GM18519 (cell line): ENCODE measurements around the gene SEC61A2.
"Not testable (repeated sequence)": the region's sequence is repeated elsewhere in the genome, so short reads cannot be mapped to it uniquely, and the experiment has no call there.

Source experiments
- ATAC-seq: cut with Tn5 transposase; IDR thresholded peaks from one replicate; pipeline ENCODE4 v1.9.1; 2021; ENCODE audit warnings: mild to moderate bottlenecking, moderate library complexity; ENCODE audit not compliant: unreplicated experiment, low FRiP score

Gene SEC61A2

GRCh38 chr10:12129222-12130111 lies at the start of gene SEC61A2:
SEC61A2 (plus strand) TSS chr10:12129677; CDS start chr10:12129788, 111 bp downstream.
- ATAC-seq: peak; percentile 68

GRCh38 chr10:12081470-12081869 lies 48.0 kb upstream of the SEC61A2 start:
- ATAC-seq: no peak

- no peak for ATAC-seq
Observed at GRCh38 chr10:12081879-12082557, 47.5 kb upstream of the SEC61A2 start.

- ATAC-seq: no peak
Observed at GRCh38 chr10:12088919-12089318, 40.6 kb upstream of the SEC61A2 start.

GRCh38 chr10:12091421-12091820 lies 38.1 kb upstream of the SEC61A2 start:
- ATAC-seq: no peak

- not testable (repeated sequence) for ATAC-seq
Observed at GRCh38 chr10:12097361-12097760, 32.1 kb upstream of the SEC61A2 start.

- no peak for ATAC-seq
Observed at GRCh38 chr10:12097791-12098190, 31.7 kb upstream of the SEC61A2 start.

- ATAC-seq: no peak
Observed at GRCh38 chr10:12098966-12099365, 30.5 kb upstream of the SEC61A2 start.

- ATAC-seq: no peak
Observed at GRCh38 chr10:12103802-12104201, 25.7 kb upstream of the SEC61A2 start.

GRCh38 chr10:12107781-12108180 lies 21.7 kb upstream of the SEC61A2 start:
- no peak for ATAC-seq

- no peak for ATAC-seq
Observed at GRCh38 chr10:12109286-12109685, 20.2 kb upstream of the SEC61A2 start.

GRCh38 chr10:12111528-12111927 lies 17.9 kb upstream of the SEC61A2 start:
- ATAC-seq: no peak

GRCh38 chr10:12113627-12114026 lies 15.8 kb upstream of the SEC61A2 start:
- ATAC-seq: no peak

GRCh38 chr10:12121673-12122072 lies 7.8 kb upstream of the SEC61A2 start:
- ATAC-seq: no peak

- ATAC-seq: peak; percentile 30
Observed at GRCh38 chr10:12130237-12130872, 878 bp downstream of the SEC61A2 start.

- no peak for ATAC-seq
Observed at GRCh38 chr10:12135631-12136030, 6.2 kb downstream of the SEC61A2 start.

GRCh38 chr10:12140038-12140437 lies 10.6 kb downstream of the SEC61A2 start:
- ATAC-seq: no peak

- ATAC-seq: no peak
Observed at GRCh38 chr10:12144538-12144937, 15.1 kb downstream of the SEC61A2 start.

- no peak for ATAC-seq
Observed at GRCh38 chr10:12150163-12150562, 20.7 kb downstream of the SEC61A2 start.

- ATAC-seq: no peak
Observed at GRCh38 chr10:12154516-12154915, 25.0 kb downstream of the SEC61A2 start.
